Smooth muscle cell (in vitro differentiated cells): ENCODE data around the gene ENAH. TPM values are rescaled to one million over a fixed set of nuclear protein-coding genes. Genes with fewer than 3 reads are reported as not detected.

Experiments used
- DNase-seq: peaks from one replicate; lab custom pipeline; 2025; ENCODE audit not compliant: unreplicated experiment; lab: John Stamatoyannopoulos, UW
- H2AFZ ChIP-seq: fragments of 200-600 bp; sonication (generic); 2 replicates; pipeline ENCODE4 v1.6.0; 2016; ENCODE audit warnings: antibody characterized with exemption, low read depth, mild to moderate bottlenecking
- H3F3A ChIP-seq: fragments of 200-600 bp; sonication (generic); 2 replicates; pipeline ENCODE4 v1.6.0; 2017; ENCODE audit warnings: antibody characterized with exemption, low read depth
- H3K27ac ChIP-seq: fragments of 200-600 bp; sonication (generic); 2 replicates; pipeline ENCODE4 v1.5.1; 2016; ENCODE audit warnings: low read depth, mild to moderate bottlenecking
- H3K27me3 ChIP-seq: fragments of 200-600 bp; sonication (generic); 2 replicates; pipeline ENCODE4 v1.6.1; 2016; ENCODE audit warnings: low read depth, mild to moderate bottlenecking
- H3K36me3 ChIP-seq: fragments of 200-600 bp; sonication (generic); 2 replicates; pipeline ENCODE4 v1.5.1; 2016; ENCODE audit warnings: low read depth
- H3K4me1 ChIP-seq: fragments of 200-600 bp; sonication (generic); 2 replicates; pipeline ENCODE4 v1.5.1; 2016; ENCODE audit warnings: low read depth
- H3K4me2 ChIP-seq: fragments of 200-600 bp; sonication (generic); 2 replicates; pipeline ENCODE4 v1.6.0; 2016; ENCODE audit warnings: mild to moderate bottlenecking
- H3K4me3 ChIP-seq: fragments of 200-600 bp; sonication (generic); 2 replicates; pipeline ENCODE4 v1.5.1; 2016; ENCODE audit warnings: mild to moderate bottlenecking
- H3K79me2 ChIP-seq: fragments of 200-600 bp; sonication (generic); 2 replicates; pipeline ENCODE4 v1.6.0; 2016; ENCODE audit warnings: low read depth, mild to moderate bottlenecking
- H3K9ac ChIP-seq: fragments of 200-600 bp; sonication (generic); 2 replicates; pipeline ENCODE4 v1.6.0; 2016; ENCODE audit warnings: low read depth
- H3K9me3 ChIP-seq: fragments of 200-600 bp; sonication (generic); replicated peaks from 2 replicates; pipeline ENCODE4 v1.5.1; 2016; ENCODE audit warnings: low read depth
- H4K20me1 ChIP-seq: fragments of 200-600 bp; sonication (generic); 2 replicates; pipeline ENCODE4 v1.6.0; 2016; ENCODE audit warnings: low read depth
- CTCF ChIP-seq: fragments of 200-600 bp; sonication (generic); IDR thresholded peaks from 2 replicates; pipeline ENCODE4 v1.5.1; 2017; ENCODE audit warnings: borderline replicate concordance, mild to moderate bottlenecking, antibody characterized with exemption; ENCODE audit not compliant: insufficient read depth, poor library complexity, severe bottlenecking
- WGBS: methylation state at CpG from one replicate; pipeline ENCODE4 v1.1.7; 2016; ENCODE audit warnings: low lambda C conversion rate; 5-methylcytosine and 5-hydroxymethylcytosine counted together
- polyA plus RNA-seq: library from polyadenylated mRNA; unstranded; fragments of >200 nt; fragmentation: Nextera tagmentation; extraction: Ambion mirVana; gene quantifications from 2 replicates; pipeline ENCODE4 v1.2.1, GENCODE V29; 2016
- total RNA-seq: library from RNA; depleted of rRNA; stranded (reverse); fragments of >200 nt; gene quantifications from 2 replicates; pipeline ENCODE4 v1.2.3, GENCODE V29; 2014

Gene ENAH
- total and polyA plus RNA-seq, 2 experiments from 2014 or later, result 39.3 to 147 TPM

GRCh38 chr1:225533238-225533637, 119.7 kb downstream of the ENAH start:
- Histone ChIP-seq H3K9ac (no peak overlapping the region), H3K9me3 (no peaks in the 10 kb centered on the region), H3K4me1 (peaks cover 23% of the 10 kb centered on the region), H3K27me3 (no peaks in the 10 kb centered on the region), H2AFZ (no peak overlapping the region), H3K27ac (no peak overlapping the region), H3K4me2 (no peak overlapping the region), H3K79me2 (peaks cover 99% of the 10 kb centered on the region), H3K36me3 (no peaks in the 10 kb centered on the region), H4K20me1 (peaks cover 99% of the 10 kb centered on the region), H3K4me3 (no peak overlapping the region), H3F3A (no peaks in the 10 kb centered on the region)
- 86% methylated on average over 1 of the region's 1 CpG for WGBS
- TF ChIP-seq CTCF, result no peak
- no peak for DNase-seq

- Histone ChIP-seq H3K4me2 (no peak overlapping the region), H3K9me3 (no peaks in the 10 kb centered on the region)
- DNase-seq, result no peak
These were observed 120.5 kb downstream of the ENAH start for GRCh38 chr1:225532240-225532944.

GRCh38 chr1:225529726-225530125, 123.2 kb downstream of the ENAH start:
- H2AFZ ChIP-seq, result no peak overlapping the region
- H4K20me1 ChIP-seq, result peaks cover 97% of the 10 kb centered on the region
- no peak overlapping the region for H3K27ac ChIP-seq
- DNase-seq, result no peak
- H3K36me3 ChIP-seq, result no peaks in the 10 kb centered on the region
- TF ChIP-seq CTCF, result no peak
- H3F3A ChIP-seq, result peaks cover 4% of the 10 kb centered on the region
- no peaks in the 10 kb centered on the region for H3K9me3 ChIP-seq
- no peak overlapping the region for H3K9ac ChIP-seq
- H3K79me2 ChIP-seq, result peaks cover 98% of the 10 kb centered on the region
- H3K4me2 ChIP-seq, result no peak overlapping the region
- no peak overlapping the region for H3K4me3 ChIP-seq
- H3K27me3 ChIP-seq, result no peaks in the 10 kb centered on the region
- H3K4me1 ChIP-seq, result peaks cover 24% of the 10 kb centered on the region
- 95% methylated on average over 4 of the region's 4 CpGs for WGBS

More at GRCh38 chr1:225532240-225532944, 120.5 kb downstream of the ENAH start:
- H3K4me1 ChIP-seq, result peaks cover 23% of the 10 kb centered on the region
- no peak overlapping the region for H3K4me3 ChIP-seq
- H3K79me2 ChIP-seq, result peaks cover 99% of the 10 kb centered on the region
- H3K27me3 ChIP-seq, result no peaks in the 10 kb centered on the region
- no peak overlapping the region for H3K9ac ChIP-seq
- H3F3A ChIP-seq, result no peaks in the 10 kb centered on the region
- peaks cover 99% of the 10 kb centered on the region for H4K20me1 ChIP-seq
- no peak for TF ChIP-seq CTCF
- H2AFZ ChIP-seq, result no peak overlapping the region
- WGBS, result 90% methylated on average over 2 of the region's 2 CpGs
- H3K36me3 ChIP-seq, result no peaks in the 10 kb centered on the region
- peak overlapping the region; percentile 16 for H3K27ac ChIP-seq

- DNase-seq, result no peak
These were observed 125.3 kb downstream of the ENAH start for GRCh38 chr1:225527575-225527974.

More at GRCh38 chr1:225527575-225527974, 125.3 kb downstream of the ENAH start:
- H3K4me1 ChIP-seq, result peaks cover 6% of the 10 kb centered on the region
- 90% methylated on average over 5 of the region's 5 CpGs for WGBS
- H3K4me3 ChIP-seq, result no peak overlapping the region
- H3K27ac ChIP-seq, result no peak overlapping the region
- peaks cover 5% of the 10 kb centered on the region for H3K36me3 ChIP-seq
- peaks cover 7% of the 10 kb centered on the region for H3F3A ChIP-seq
- H3K27me3 ChIP-seq, result no peaks in the 10 kb centered on the region
- peaks cover 96% of the 10 kb centered on the region for H3K79me2 ChIP-seq
- no peak overlapping the region for H2AFZ ChIP-seq
- TF ChIP-seq CTCF, result no peak
- peaks cover 93% of the 10 kb centered on the region for H4K20me1 ChIP-seq
- no peak overlapping the region for H3K9ac ChIP-seq
- no peaks in the 10 kb centered on the region for H3K9me3 ChIP-seq
- no peak overlapping the region for H3K4me2 ChIP-seq
